Heart right ventricle (tissue), 16 donors: ENCODE measurements around the gene SEC14L6. TPM values are rescaled to one million over a fixed set of nuclear protein-coding genes. Genes with fewer than 3 reads are reported as not detected.
"Not testable (repeated sequence)": the region's sequence is repeated elsewhere in the genome, so short reads cannot be mapped to it uniquely, and the experiment has no call there.

Source experiments
- ATAC-seq, 8 donors: fragments of 200-7000 bp; cut with Tn5 transposase; one replicate each; pipeline ENCODE4 v1.9.1; 2020; ENCODE audit warnings: mild to moderate bottlenecking in 8 of 8, moderate library complexity in 8 of 8, moderate number of reproducible peaks in 1 of 8
- DNase-seq, 2 donors: peaks; one replicate each; pipeline ENCODE4 v3.0.0-alpha.2; 2020
- H3K27ac ChIP-seq, 10 donors: fragments of 200-600 bp; sonication (generic) in 2 of 10; one replicate each; pipeline versions ENCODE4 v1.5.0 to v1.8.0; 2020 to 2022; ENCODE audit warnings: mild to moderate bottlenecking in 3 of 10
- H3K27me3 ChIP-seq, 7 donors: fragments of 200-600 bp; one replicate each; pipeline ENCODE4 v1.8.0; 2021 to 2022; ENCODE audit warnings: mild to moderate bottlenecking in 2 of 7
- H3K36me3 ChIP-seq, 9 donors: fragments of 200-600 bp; sonication (generic) in 1 of 9; one replicate each; pipeline versions ENCODE4 v1.5.0 to v1.8.0; 2020 to 2022; ENCODE audit warnings: mild to moderate bottlenecking in 2 of 9
- H3K4me1 ChIP-seq, 9 donors: fragments of 200-600 bp; sonication (generic) in 1 of 9; one replicate each; pipeline versions ENCODE4 v1.5.0 to v1.8.0; 2020 to 2022; ENCODE audit warnings: mild to moderate bottlenecking in 4 of 9
- H3K4me3 ChIP-seq, 10 donors: fragments of 200-600 bp; sonication (generic) in 2 of 10; one replicate each; pipeline versions ENCODE4 v1.5.0 to v1.8.0; 2020 to 2022; ENCODE audit warnings: mild to moderate bottlenecking in 7 of 10, moderate library complexity in 2 of 10
- H3K9me3 ChIP-seq, 11 donors: fragments of 200-600 bp in 10 of 11; sonication (generic) in 2 of 11; one replicate each; pipeline versions ENCODE4 v1.5.0 to v1.8.0; 2013 to 2022; ENCODE audit warnings: mild to moderate bottlenecking in 2 of 11, control low read depth in 1 of 11, moderate library complexity in 1 of 11
- CTCF ChIP-seq, 9 donors: fragments of 200-600 bp; sonication (generic) in 2 of 9; IDR thresholded peaks; one replicate each; pipeline versions ENCODE4 v1.5.0 to v1.8.0; 2021 to 2022; ENCODE audit warnings: antibody characterized with exemption in 9 of 9, mild to moderate bottlenecking in 5 of 9, moderate library complexity in 1 of 9
- WGBS, 2 donors: extraction: QIAGEN DNeasy Blood & Tissue Kit; methylation state at CpG; one replicate each; pipeline ENCODE4 v1.1.7; 2013; ENCODE audit warnings: inconsistent platforms in 1 of 2; 5-methylcytosine and 5-hydroxymethylcytosine counted together
- intact Hi-C, 10 donors: fragments of 100-400 bp; cut with DNase I; formaldehyde crosslinking; loops; one replicate each; pipeline versions ENCODE4 v1.11.1 to v1.14.2; 2022
- polyA plus RNA-seq, 2 donors: library from polyadenylated mRNA; stranded (reverse); fragments of 200-250 nt; gene quantifications; one replicate each; pipeline ENCODE4 v1.2.3, GENCODE V29; 2013
- total RNA-seq, 10 donors: library from RNA; stranded (reverse); fragmentation: NEBNext Ultra II Directional in 3 of 10; extraction: Animal tissue kit (Norgen Biotek cat#: 25700) in 3 of 10; gene quantifications; one replicate each; pipeline versions ENCODE4 v1.2.1 to v1.2.4, GENCODE V29; 2021 to 2023
- donor health status: Arrhythmogenic right ventricular cardiomyopathy.
- donor health status: ischemic (EF 13 %, LVEDD 7.1; RV severe dilation, severe dysfunction).
- donor health status: healthy with polysubstance abuse.
- donor health status: DM: no; HTN: yes; CAD: no.
- donor health status: DM: no; HTN: no; CAD: no.
- donor health status: ischemic (EF 25% LVEDD 6.9; RV normal size, moderate dysfunction).
- donor health status: ischemic (EF 25% LVEDD 5.7; RV mildly dilated, moderate dysfunction).
- donor health status: healthy.
- donor health status: DM: yes; HTN: yes; CAD: no.
- donor health status: Ischemic cardiomyopathy.
- donor health status: ischemic (EF 35%, LVEDD 5.7; RV mildly dilated, moderate dysfunction).
- donor health status: nonischemic (EF 11% LVEDD 7.7; RV severe dilation, severe dysfunction).
- donor health status: DM: yes; HTN: yes; CAD: no.
- donor health status: PGD.
- donor health status: ischemic (EF 29% LVEDD 5.4; RV normal size, mild dysfunction).
- donor health status: nonischemic (EF 23%, LVEDD 6.1; RV moderate dilation, normal function).

Gene SEC14L6
- total and polyA plus RNA-seq, 12 donors, result 0.11 to 0.37 (median 0.25) TPM; not detected in 7

- Histone ChIP-seq H3K36me3 (no peaks in the 10 kb centered on the region), H3K27me3 (no peaks in the 10 kb centered on the region), H3K4me3 (no peak overlapping the region), H3K4me1 (no peaks in the 10 kb centered on the region), H3K9me3 (no peaks in the 10 kb centered on the region), H3K27ac (no peak overlapping the region)
- 71 to 74% methylated on average over 6 of the region's 6 CpGs for WGBS, 2 donors
- no peak for TF ChIP-seq CTCF (IDR thresholded peaks at IDR 0.05)
- intact Hi-C loops, result no loop called here
- no peak for DNase-seq
- ATAC-seq, result no peak
Observed at GRCh38 chr22:30556388-30556787, 9.8 kb upstream of the SEC14L6 start.

GRCh38 chr22:30555282-30556210 lies 9.0 kb upstream of the SEC14L6 start:
- no peaks in the 10 kb centered on the region for H3K27me3 ChIP-seq
- H3K4me1 ChIP-seq, result no peaks in the 10 kb centered on the region
- intact Hi-C loops, result no loop called here
- ATAC-seq, result no peak
- 94 to 95% methylated on average over 73 of the region's 73 CpGs for WGBS, 2 donors
- H3K4me3 ChIP-seq, result no peak overlapping the region
- no peaks in the 10 kb centered on the region for H3K9me3 ChIP-seq
- H3K27ac ChIP-seq, result no peak overlapping the region
- no peak for TF ChIP-seq CTCF (IDR thresholded peaks at IDR 0.05)
- DNase-seq, result no peak
- H3K36me3 ChIP-seq, result no peaks in the 10 kb centered on the region

GRCh38 chr22:30553971-30554370 lies 7.4 kb upstream of the SEC14L6 start:
- intact Hi-C loops, result no loop called here
- no peak for TF ChIP-seq CTCF (IDR thresholded peaks at IDR 0.05)
- ATAC-seq, result no peak
- WGBS, 2 donors, result 79 to 84% methylated on average over 7 of the region's 7 CpGs
- H3K27me3 ChIP-seq, result no peaks in the 10 kb centered on the region
- no peaks in the 10 kb centered on the region for H3K36me3 ChIP-seq
- H3K27ac ChIP-seq, result no peak overlapping the region
- no peak overlapping the region for H3K4me3 ChIP-seq
- no peaks in the 10 kb centered on the region for H3K4me1 ChIP-seq
- DNase-seq, result no peak
- H3K9me3 ChIP-seq, result no peaks in the 10 kb centered on the region

GRCh38 chr22:30552719-30553118 lies 6.2 kb upstream of the SEC14L6 start:
- ATAC-seq (no peak), DNase-seq (no peak)
- Histone ChIP-seq H3K27me3 (peaks cover 0 to 4% (median 0%) of the 10 kb centered on the region in 7 donors), H3K4me1 (no peaks in the 10 kb centered on the region), H3K36me3 (no peaks in the 10 kb centered on the region), H3K9me3 (no peaks in the 10 kb centered on the region), H3K27ac (no peak overlapping the region), H3K4me3 (no peak overlapping the region)
- TF ChIP-seq CTCF (IDR thresholded peaks at IDR 0.05), result no peak
- WGBS, 2 donors, result 52% methylated on average over 1 of the region's 1 CpG
- intact Hi-C loops, result no loop called here

GRCh38 chr22:30551813-30552212 lies 5.3 kb upstream of the SEC14L6 start:
- intact Hi-C loops, DNase-seq, ATAC-seq, H3K36me3 ChIP-seq, H3K27me3 ChIP-seq, H3K27ac ChIP-seq, H3K9me3 ChIP-seq, H3K4me3 ChIP-seq, H3K4me1 ChIP-seq: not testable (repeated sequence)
- WGBS, 2 donors, result 90 to 99% methylated on average over 3 of the region's 3 CpGs
